GM04503 (cell line): Measurements from ENCODE around the gene GTF2A2.
"Not testable (repeated sequence)": the region's sequence is repeated elsewhere in the genome, so short reads cannot be mapped to it uniquely, and the experiment has no call there.

Source experiments
- DNase-seq: peaks from one replicate; pipeline ENCODE4 v3.0.0-alpha.2; 2012; ENCODE audit warnings: low read depth

GTF2A2 gene

DNA sequence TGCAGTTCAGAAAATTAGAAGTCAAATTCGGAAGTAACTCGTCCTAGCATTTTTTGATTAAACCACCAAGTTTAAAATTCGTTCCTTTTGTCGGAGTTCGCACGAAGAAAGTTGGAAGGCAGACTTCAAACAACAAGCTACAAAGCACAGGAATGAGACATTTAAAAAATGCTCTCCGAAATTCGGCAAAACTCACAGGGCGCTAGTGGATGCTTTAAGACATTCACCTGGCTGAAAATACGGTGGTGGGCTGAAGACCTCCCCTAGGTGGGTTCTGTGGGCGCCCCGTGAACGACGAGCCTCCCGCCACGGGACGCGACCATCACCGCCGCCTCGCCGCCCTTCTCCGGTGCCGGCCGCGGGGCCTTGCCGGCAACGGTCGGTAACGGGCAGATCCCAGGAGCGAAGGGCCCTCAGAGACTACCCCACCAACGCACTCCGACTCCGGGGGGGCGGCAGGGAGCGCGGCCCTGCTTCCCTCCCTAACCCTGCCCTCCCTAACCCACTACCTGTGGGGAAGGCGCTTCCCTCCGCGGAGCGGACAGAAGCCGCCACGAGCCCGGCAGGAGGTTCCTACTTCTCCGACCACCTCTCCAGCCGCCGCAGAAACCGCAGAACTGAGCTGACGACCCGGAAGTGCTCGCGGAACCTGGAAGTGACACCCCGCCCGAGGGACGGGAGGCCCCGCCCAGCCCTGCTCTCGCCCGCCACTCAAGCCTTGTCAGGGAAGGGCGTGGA is at the start of gene GTF2A2:
Gene GTF2A2 (minus strand): TSS at position 619 of the 738 bp plus-strand sequence. CDS start 5,238 bp downstream, outside the sequence.
- peak; percentile 54 for DNase-seq

DNA sequence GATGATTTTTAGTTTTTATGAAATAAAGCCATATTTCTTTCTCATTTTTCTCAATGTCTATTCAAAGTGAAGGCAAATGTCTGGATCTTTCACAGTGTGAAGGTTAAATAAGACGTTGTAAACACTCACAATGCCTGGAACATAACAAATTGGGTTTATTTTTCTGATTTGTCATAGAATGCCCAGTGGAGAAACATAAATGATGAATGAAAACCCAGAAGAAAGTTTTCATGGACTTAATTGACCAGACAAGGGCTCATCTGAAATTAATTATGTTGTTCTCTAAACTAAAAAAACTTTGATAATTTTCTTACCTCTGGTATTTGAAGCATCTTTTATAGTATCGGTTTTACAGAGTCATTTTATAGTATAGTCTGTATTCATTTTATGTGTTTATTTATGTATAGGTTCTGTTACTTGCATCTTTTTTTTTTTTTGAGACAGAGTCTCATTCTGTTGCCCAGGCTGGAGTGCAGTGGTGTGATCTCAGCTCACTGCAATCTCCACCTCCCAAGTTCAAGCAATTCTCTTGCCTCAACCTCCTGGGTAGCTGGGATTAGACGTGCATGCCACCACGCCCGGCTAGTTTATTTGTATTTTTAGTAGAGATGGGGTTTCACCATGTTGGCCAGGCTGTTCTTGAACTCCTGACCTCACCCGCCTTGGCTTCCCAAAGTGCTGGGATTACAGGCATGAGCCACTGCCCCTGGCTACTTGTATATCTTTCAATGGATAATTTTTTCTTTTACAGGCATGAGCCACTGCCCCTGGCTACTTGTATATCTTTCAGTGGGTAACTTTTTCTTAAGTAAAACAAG is 46.9 kb upstream of the GTF2A2 start:
- no peak for DNase-seq

DNA sequence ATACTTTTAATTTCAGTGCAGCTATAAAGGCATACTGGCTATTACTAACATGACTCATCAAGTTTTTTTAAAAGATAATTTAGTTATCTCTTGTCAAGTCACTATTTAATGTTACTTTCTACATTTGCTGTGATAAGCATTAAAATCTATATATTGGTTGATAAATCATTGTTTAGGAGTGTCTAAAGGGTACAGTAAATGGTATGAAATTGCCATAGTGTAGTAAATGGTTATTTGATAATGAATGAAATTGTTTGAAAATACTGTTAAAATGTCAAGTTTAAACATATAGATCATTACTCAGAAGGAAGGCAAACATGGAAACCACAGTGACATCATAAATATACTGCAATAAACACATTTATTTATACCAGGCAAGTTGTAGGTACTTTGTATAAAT is 45.0 kb upstream of the GTF2A2 start:
- DNase-seq = no peak

- no peak for DNase-seq
Measured at GRCh38 chr15:59701880-59702279, 44.6 kb upstream of the GTF2A2 start.

DNA sequence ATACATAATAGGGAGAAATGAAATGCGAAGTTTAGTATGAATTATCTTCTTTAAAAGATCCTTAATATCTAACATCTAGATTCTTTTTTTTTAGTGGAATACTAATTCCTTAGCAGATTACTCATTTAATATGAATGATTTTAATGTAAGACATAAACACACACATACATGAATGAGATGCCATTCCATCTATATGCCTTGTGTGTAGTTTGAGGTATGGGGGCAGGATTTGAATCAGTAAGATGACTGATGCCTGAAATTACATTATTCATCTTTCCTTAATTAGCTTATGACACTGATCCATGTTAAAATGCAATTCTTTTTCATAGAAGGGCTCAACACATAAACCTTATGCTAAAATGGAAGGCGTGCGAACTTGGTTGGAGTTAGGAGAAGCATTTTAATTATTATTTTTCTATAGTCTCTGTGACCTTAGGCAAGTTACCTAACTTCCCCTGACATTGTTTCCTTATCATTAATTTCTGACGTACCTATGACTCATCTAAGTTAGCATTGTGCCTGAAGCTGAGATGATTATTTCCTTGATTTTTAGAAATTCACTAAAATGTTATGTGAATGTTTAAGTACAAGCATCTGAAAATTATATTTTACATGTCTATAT is 42.6 kb upstream of the GTF2A2 start:
- no peak for DNase-seq

- not testable (repeated sequence) for DNase-seq
Measured at GRCh38 chr15:59698065-59698464, 40.8 kb upstream of the GTF2A2 start.

- DNase-seq = no peak
Measured at GRCh38 chr15:59696332-59696731, 39.0 kb upstream of the GTF2A2 start.

GRCh38 chr15:59694779-59695178 is 37.5 kb upstream of the GTF2A2 start:
- DNase-seq = no peak

- peak; percentile 7 for DNase-seq
Measured at GRCh38 chr15:59691194-59691805, 34.0 kb upstream of the GTF2A2 start.

GRCh38 chr15:59689626-59690236 is 32.4 kb upstream of the GTF2A2 start:
- DNase-seq = peak; percentile 17

DNA sequence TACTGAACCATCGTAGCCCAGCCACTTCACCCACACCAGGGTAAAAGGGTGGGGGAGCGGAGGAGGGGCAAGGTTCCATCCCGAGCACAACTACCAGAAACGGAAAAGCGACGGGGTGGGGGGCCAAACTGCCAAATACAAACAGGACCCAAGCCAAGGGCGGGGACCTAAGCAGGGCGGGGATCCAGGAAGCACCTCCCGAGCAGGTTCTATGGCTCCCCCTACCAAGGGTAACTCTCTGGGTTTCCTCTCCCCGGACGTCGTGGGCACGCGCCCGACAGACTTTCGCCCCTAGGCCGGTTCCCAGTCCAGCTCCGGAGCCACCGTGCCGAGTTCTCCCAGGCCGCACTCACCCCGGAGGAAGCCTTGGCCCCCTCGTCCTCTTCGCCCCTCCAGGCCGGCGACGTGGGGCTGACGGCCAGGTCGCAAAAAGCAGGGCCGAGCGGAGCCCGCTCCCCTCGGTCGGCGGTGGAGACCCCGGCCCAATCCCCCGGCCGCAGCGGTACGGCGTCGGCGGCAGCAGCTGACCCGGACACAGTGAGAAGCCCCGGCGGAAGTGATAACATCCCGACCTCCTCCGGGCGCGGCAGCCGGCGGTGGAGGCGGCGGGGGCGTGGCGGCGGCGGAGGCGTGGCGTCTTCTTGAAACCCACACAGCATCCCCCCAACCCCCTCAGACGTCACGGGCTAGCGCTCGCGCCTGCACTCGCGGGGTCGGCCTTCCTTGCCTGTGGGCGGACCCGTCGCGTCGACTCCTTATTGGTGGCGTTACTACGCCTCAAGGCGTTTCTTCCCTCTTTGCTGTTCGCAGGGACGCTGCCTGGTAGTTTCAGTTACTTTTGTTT is 31.7 kb upstream of the GTF2A2 start, which contains the start of gene BNIP2:
Gene BNIP2 (minus strand): TSS at position 539 of the 844 bp plus-strand sequence. CDS start 6,863 bp downstream, outside the sequence.
- DNase-seq = peak; percentile 83

- DNase-seq = peak; percentile 25
Measured at GRCh38 chr15:59688423-59688781, 31.1 kb upstream of the GTF2A2 start.

GRCh38 chr15:59687836-59688235 is 30.5 kb upstream of the GTF2A2 start:
- DNase-seq = peak; percentile 8

- no peak for DNase-seq
Measured at GRCh38 chr15:59686389-59686788, 29.1 kb upstream of the GTF2A2 start.

GRCh38 chr15:59685737-59686297 is 28.5 kb upstream of the GTF2A2 start:
- DNase-seq = peak; percentile 24

- DNase-seq = no peak
Measured at GRCh38 chr15:59680870-59681269, 23.6 kb upstream of the GTF2A2 start.

DNA sequence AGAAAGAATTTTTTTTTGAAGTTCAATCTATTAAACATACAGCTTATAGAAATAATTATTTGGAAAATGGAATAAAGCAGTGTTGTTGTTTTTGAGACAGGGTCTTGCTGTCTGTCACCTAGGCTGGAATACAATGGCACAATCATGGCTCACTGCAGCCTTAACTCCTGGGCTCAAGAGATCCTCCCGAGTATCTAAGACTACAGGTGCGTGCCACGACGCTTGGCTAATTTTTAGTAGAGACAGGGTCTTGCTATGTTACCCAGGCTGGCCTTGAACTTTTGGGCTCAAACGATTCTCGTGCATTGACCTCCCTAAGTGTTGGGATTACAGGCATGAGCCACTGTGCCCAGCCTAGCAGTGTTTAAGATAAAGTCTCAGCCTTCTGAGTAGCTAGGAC is 23.0 kb upstream of the GTF2A2 start:
- no peak for DNase-seq

DNA sequence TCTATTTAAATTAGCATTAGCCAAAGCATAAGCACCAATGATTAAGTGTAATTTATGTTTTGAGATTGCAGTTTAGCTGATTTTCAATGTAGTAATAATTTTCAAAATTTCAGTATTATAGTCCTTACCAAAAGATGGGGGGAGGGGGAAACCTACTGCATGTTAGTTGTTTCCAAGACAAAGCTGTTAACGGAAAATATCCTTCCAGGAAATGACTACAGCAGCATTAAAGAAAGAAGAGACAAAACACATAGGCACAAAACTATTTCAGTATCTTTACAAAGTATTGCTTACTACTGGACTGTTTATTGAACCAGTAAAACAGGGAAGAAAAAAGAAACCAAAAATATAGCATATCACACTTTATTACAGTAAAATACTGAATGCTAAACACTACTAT is 21.3 kb upstream of the GTF2A2 start:
- no peak for DNase-seq

- DNase-seq = no peak
Measured at GRCh38 chr15:59678172-59678571, 20.9 kb upstream of the GTF2A2 start.

DNA sequence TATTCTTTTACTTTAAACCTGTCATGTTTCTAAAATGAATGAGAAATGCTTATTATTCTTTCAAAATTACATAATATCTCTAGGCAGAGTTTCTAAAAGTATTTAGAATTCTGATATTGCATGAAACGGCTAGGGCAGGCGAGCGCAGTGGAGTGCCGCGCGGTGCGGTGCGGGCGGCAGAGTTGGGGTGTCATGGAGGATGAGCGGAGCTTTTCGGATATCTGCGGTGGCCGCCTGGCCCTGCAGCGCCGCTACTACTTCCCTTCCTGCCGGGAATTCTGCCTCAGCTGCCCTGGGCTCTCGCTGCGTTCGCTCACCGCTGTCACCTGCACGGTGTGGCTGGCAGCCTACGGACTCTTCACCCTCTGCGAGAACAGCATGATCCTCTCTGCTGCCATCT is 19.2 kb upstream of the GTF2A2 start:
- no peak for DNase-seq
